ENCODE results near the gene AOPEP.

AOPEP gene

GRCh38 chr9:95110921-95111525 is 384.5 kb downstream of the AOPEP start:
- Histone ChIP-seq H3K27ac (ENCODE audit: low read depth, low read length) (no peak overlapping the region), H3F3A (ENCODE audit: control insufficient read depth, insufficient read depth) (no peaks in the 10 kb centered on the region), H3K4me2 (ENCODE audit: low read length) (no peak overlapping the region), H3K4me1 (ENCODE audit: control insufficient read depth, low read length) (no peaks in the 10 kb centered on the region), H3K36me3 (ENCODE audit: control insufficient read depth, low read length) (no peaks in the 10 kb centered on the region), H3K27me3 (ENCODE audit: control insufficient read depth, low read length) (no peaks in the 10 kb centered on the region), H3K79me2 (ENCODE audit: control insufficient read depth, low read length) (no peaks in the 10 kb centered on the region), H3K4me3 (ENCODE audit: low read length) (no peak overlapping the region), H4K20me1 (ENCODE audit: control insufficient read depth, insufficient read depth, low read depth, low read length) (no peaks in the 10 kb centered on the region), H3K9me2 (replicated peaks; ENCODE audit: control insufficient read depth, low read length) (no peaks in the 10 kb centered on the region), H3K9me3 (ENCODE audit: control insufficient read depth, insufficient read depth, low read length) (no peaks in the 10 kb centered on the region)
- TF ChIP-seq CTCF (IDR thresholded peaks at IDR 0.05; ENCODE audit: low read depth, low read length, poor library complexity, severe bottlenecking) (no peak), EZH2phosphoT487 (IDR thresholded peaks at IDR 0.05; ENCODE audit: borderline replicate concordance, low read length) (no peak)

GRCh38 chr9:95111716-95112115 is 385.2 kb downstream of the AOPEP start:
- Histone ChIP-seq H3K9me3 (ENCODE audit: control insufficient read depth, insufficient read depth, low read length) (no peaks in the 10 kb centered on the region), H3K27me3 (ENCODE audit: control insufficient read depth, low read length) (no peaks in the 10 kb centered on the region), H4K20me1 (ENCODE audit: control insufficient read depth, insufficient read depth, low read depth, low read length) (no peaks in the 10 kb centered on the region), H3K4me3 (ENCODE audit: low read length) (no peak overlapping the region), H3K4me2 (ENCODE audit: low read length) (no peak overlapping the region), H3K79me2 (ENCODE audit: control insufficient read depth, low read length) (no peaks in the 10 kb centered on the region), H3K36me3 (ENCODE audit: control insufficient read depth, low read length) (no peaks in the 10 kb centered on the region), H3K9me2 (replicated peaks; ENCODE audit: control insufficient read depth, low read length) (no peaks in the 10 kb centered on the region), H3F3A (ENCODE audit: control insufficient read depth, insufficient read depth) (no peaks in the 10 kb centered on the region), H3K4me1 (ENCODE audit: control insufficient read depth, low read length) (no peaks in the 10 kb centered on the region), H3K27ac (ENCODE audit: low read depth, low read length) (no peak overlapping the region)
- TF ChIP-seq CTCF (IDR thresholded peaks at IDR 0.05; ENCODE audit: low read depth, low read length, poor library complexity, severe bottlenecking) (no peak), EZH2phosphoT487 (IDR thresholded peaks at IDR 0.05; ENCODE audit: borderline replicate concordance, low read length) (no peak)

GRCh38 chr9:95112436-95113280 is 386.2 kb downstream of the AOPEP start:
- Histone ChIP-seq H3K27ac (ENCODE audit: low read depth, low read length) (no peak overlapping the region), H3K9me2 (replicated peaks; ENCODE audit: control insufficient read depth, low read length) (no peaks in the 10 kb centered on the region), H3K27me3 (ENCODE audit: control insufficient read depth, low read length) (no peaks in the 10 kb centered on the region), H3F3A (ENCODE audit: control insufficient read depth, insufficient read depth) (no peaks in the 10 kb centered on the region), H3K9me3 (ENCODE audit: control insufficient read depth, insufficient read depth, low read length) (no peaks in the 10 kb centered on the region), H3K4me2 (ENCODE audit: low read length) (no peak overlapping the region), H3K36me3 (ENCODE audit: control insufficient read depth, low read length) (no peaks in the 10 kb centered on the region), H3K79me2 (ENCODE audit: control insufficient read depth, low read length) (no peaks in the 10 kb centered on the region), H4K20me1 (ENCODE audit: control insufficient read depth, insufficient read depth, low read depth, low read length) (no peaks in the 10 kb centered on the region), H3K4me1 (ENCODE audit: control insufficient read depth, low read length) (no peaks in the 10 kb centered on the region), H3K4me3 (ENCODE audit: low read length) (no peak overlapping the region)
- TF ChIP-seq CTCF (IDR thresholded peaks at IDR 0.05; ENCODE audit: low read depth, low read length, poor library complexity, severe bottlenecking) (no peak), EZH2phosphoT487 (IDR thresholded peaks at IDR 0.05; ENCODE audit: borderline replicate concordance, low read length) (no peak)

Measured in DOHH2 (cell line).